H1 (cell line): Measurements from ENCODE around the gene GOLGA6C. TPM values are rescaled to one million over a fixed set of nuclear protein-coding genes. Genes with fewer than 3 reads are reported as not detected.

Experiments
- CTCF ChIA-PET: fragments of 300-600 bp; sonication (Branson Sonifier 250); formaldehyde crosslinking; loops from one replicate; lab custom pipeline; 2021; ENCODE audit not compliant: partially characterized antibody; lab: Charles Lee
- POLR2A ChIA-PET: fragments of 300-600 bp; sonication (Branson Sonifier 250); formaldehyde crosslinking; loops from one replicate; lab custom pipeline; 2021; ENCODE audit warnings: inconsistent platforms; ENCODE audit not compliant: partially characterized antibody; lab: Charles Lee
- DNase-seq, 2 experiments: peaks; one replicate each; pipeline versions ENCODE4 v3.0.0 to v3.0.0-alpha.2; 2010 to 2022; ENCODE audit warnings: low spot score in 2 of 2, low read depth in 1 of 2, mixed read lengths in 1 of 2
- FAIRE-seq: peaks from 2 replicates; lab custom pipeline; 2011; peaks lifted over from hg19 to GRCh38; lab: Jason Lieb, UNC
- H2AFZ ChIP-seq: 2 replicates; pipeline ENCODE4 v1.8.1; 2012; ENCODE audit warnings: low read length, inconsistent platforms
- H2AK5ac ChIP-seq: 2 replicates; pipeline ENCODE4 v1.6.1; 2013; ENCODE audit warnings: low read depth, low read length
- H2BK120ac ChIP-seq: replicated peaks from 2 replicates; pipeline ENCODE3; 2013; ENCODE audit warnings: low read depth, low read length, inconsistent platforms
- H2BK12ac ChIP-seq: 2 replicates; pipeline ENCODE4 v1.6.1; 2013; ENCODE audit warnings: low read depth, low read length
- H2BK15ac ChIP-seq: 2 replicates; pipeline ENCODE4 v1.6.1; 2013; ENCODE audit warnings: low read length
- H2BK20ac ChIP-seq: 2 replicates; pipeline ENCODE4 v1.6.1; 2013; ENCODE audit warnings: low read length
- H2BK5ac ChIP-seq: 2 replicates; pipeline ENCODE4 v1.6.1; 2013; ENCODE audit warnings: low read depth, low read length
- H3K14ac ChIP-seq: 2 replicates; pipeline ENCODE4 v1.6.1; 2013; ENCODE audit warnings: inconsistent platforms; ENCODE audit not compliant: insufficient read length
- H3K18ac ChIP-seq: 2 replicates; pipeline ENCODE4 v1.6.1; 2013; ENCODE audit warnings: low read length; ENCODE audit errors: extremely low read depth
- H3K23ac ChIP-seq: 2 replicates; pipeline ENCODE4 v1.6.1; 2013; ENCODE audit warnings: inconsistent platforms; ENCODE audit not compliant: insufficient read length
- H3K23me2 ChIP-seq: 2 replicates; pipeline ENCODE4 v1.6.1; 2013; ENCODE audit warnings: low read depth, low read length
- H3K27ac ChIP-seq: 2 replicates; pipeline ENCODE4 v1.6.1; 2011; ENCODE audit warnings: low read depth, low read length, inconsistent platforms
- H3K27me3 ChIP-seq, 4 experiments: replicated peaks in 1 of 4; 1 replicate in 1 of 4; 2 replicates in 3 of 4; pipeline versions ENCODE4 v1.6.1 to v1.8.1; 2011 to 2013; ENCODE audit warnings: low read length in 3 of 4, mild to moderate bottlenecking in 3 of 4, inconsistent platforms in 2 of 4, mixed read lengths in 2 of 4, moderate library complexity in 1 of 4; ENCODE audit not compliant: control insufficient read depth in 3 of 4, insufficient read depth in 3 of 4; ENCODE audit errors: extremely low read depth in 1 of 4
- H3K36me3 ChIP-seq, 4 experiments: 2 replicates each; pipeline versions ENCODE4 v1.6.1 to v1.8.1; 2011 to 2013; ENCODE audit warnings: mild to moderate bottlenecking in 4 of 4, low read length in 3 of 4, moderate library complexity in 2 of 4, control low read depth in 1 of 4, inconsistent platforms in 1 of 4; ENCODE audit not compliant: insufficient read depth in 4 of 4, control insufficient read depth in 2 of 4
- H3K4ac ChIP-seq: replicated peaks from 2 replicates; pipeline ENCODE3; 2013; ENCODE audit warnings: low read length, low read depth, mixed read lengths, inconsistent platforms; ENCODE audit not compliant: insufficient read length
- H3K4me1 ChIP-seq, 4 experiments: replicated peaks in 1 of 4; 1 replicate in 1 of 4; 2 replicates in 3 of 4; pipeline versions ENCODE4 v1.6.1 to v1.8.1; 2011 to 2013; ENCODE audit warnings: low read length in 3 of 4, inconsistent platforms in 2 of 4, mixed read lengths in 1 of 4; ENCODE audit not compliant: insufficient read depth in 4 of 4, control insufficient read depth in 3 of 4
- H3K4me2 ChIP-seq, 2 experiments: 2 replicates each; pipeline versions ENCODE4 v1.6.1 to v1.8.1; 2011 to 2013; ENCODE audit warnings: low read depth in 2 of 2, low read length in 2 of 2, control low read depth in 1 of 2, inconsistent platforms in 1 of 2, mild to moderate bottlenecking in 1 of 2; ENCODE audit not compliant: insufficient read depth in 1 of 2
- H3K4me3 ChIP-seq, 4 experiments: fragments of 200-600, 300-600 bp in 1 of 4; sonication (generic), shearing (Covaris generic), sonication (Bioruptor Twin) in 1 of 4; 2 replicates each; pipeline versions ENCODE4 v1.5.1 to v1.8.1; 2011 to 2016; ENCODE audit warnings: low read length in 4 of 4, low read depth in 3 of 4, control low read depth in 2 of 4, inconsistent platforms in 2 of 4, mild to moderate bottlenecking in 2 of 4, mixed read lengths in 1 of 4, moderate library complexity in 1 of 4; ENCODE audit not compliant: insufficient read depth in 2 of 4; ENCODE audit errors: extremely low read depth in 1 of 4
- H3K56ac ChIP-seq: replicated peaks from 2 replicates; pipeline ENCODE3; 2013; ENCODE audit warnings: low read depth, mild to moderate bottlenecking, mixed read lengths, low read length, inconsistent platforms; ENCODE audit not compliant: insufficient read length
- H3K79me1 ChIP-seq: 2 replicates; pipeline ENCODE4 v1.6.1; 2013; ENCODE audit warnings: low read depth, low read length, control low read depth
- H3K79me2 ChIP-seq, 2 experiments: 2 replicates each; pipeline versions ENCODE4 v1.6.1 to v1.8.1; 2012 to 2013; ENCODE audit warnings: low read length in 2 of 2, mild to moderate bottlenecking in 2 of 2, inconsistent platforms in 1 of 2; ENCODE audit not compliant: insufficient read depth in 2 of 2, control insufficient read depth in 1 of 2
- H3K9ac ChIP-seq, 4 experiments: replicated peaks in 1 of 4; 1 replicate in 1 of 4; 2 replicates in 3 of 4; pipeline versions ENCODE4 v1.6.1 to v1.8.1; 2011 to 2013; ENCODE audit warnings: low read depth in 3 of 4, low read length in 3 of 4, control low read depth in 2 of 4, mild to moderate bottlenecking in 2 of 4, moderate library complexity in 2 of 4, inconsistent platforms in 1 of 4; ENCODE audit errors: extremely low read depth in 1 of 4
- H3K9me3 ChIP-seq, 2 experiments: 2 replicates each; pipeline versions ENCODE4 v1.6.1 to v1.8.1; 2012 to 2013; ENCODE audit warnings: mild to moderate bottlenecking in 2 of 2, moderate library complexity in 2 of 2, control low read depth in 1 of 2, inconsistent platforms in 1 of 2, low read depth in 1 of 2, low read length in 1 of 2, mixed read lengths in 1 of 2; ENCODE audit not compliant: insufficient read depth in 2 of 2
- H4K20me1 ChIP-seq, 2 experiments: replicated peaks in 1 of 2; 2 replicates each; pipeline versions ENCODE3 to v1.8.1; 2011 to 2013; ENCODE audit warnings: inconsistent platforms in 2 of 2, low read length in 2 of 2, mild to moderate bottlenecking in 1 of 2; ENCODE audit not compliant: insufficient read depth in 2 of 2, control insufficient read depth in 1 of 2
- H4K5ac ChIP-seq: 2 replicates; pipeline ENCODE4 v1.6.1; 2013; ENCODE audit warnings: low read length, low read depth, mixed read lengths, inconsistent platforms; ENCODE audit not compliant: insufficient read length
- H4K8ac ChIP-seq: 2 replicates; pipeline ENCODE4 v1.8.0; 2013; ENCODE audit warnings: mild to moderate bottlenecking, moderate library complexity, low read length, inconsistent platforms; ENCODE audit not compliant: insufficient read depth; ENCODE audit errors: extremely low read depth
- H4K91ac ChIP-seq: replicated peaks from 2 replicates; pipeline ENCODE3; 2013; ENCODE audit warnings: low read length, mixed read lengths, inconsistent platforms; ENCODE audit not compliant: insufficient read length
- CBX5 ChIP-seq: fragments of 300-800, 300-1000 bp; sonication (generic); IDR thresholded peaks from 2 replicates; pipeline ENCODE4 v1.7.1; 2016; ENCODE audit warnings: antibody characterized with exemption, low read length, low read depth
- KDM4A ChIP-seq: IDR thresholded peaks from one replicate; pipeline ENCODE4 v1.7.1; 2012; ENCODE audit warnings: low read depth, mild to moderate bottlenecking, moderate library complexity, low read length, inconsistent platforms; ENCODE audit not compliant: severe bottlenecking
- WGBS, 2 experiments: shearing (Covaris generic) in 1 of 2; methylation state at CpG; one replicate each; pipeline versions ENCODE4 v1.1.6 to v1.1.7; 2013 to 2015; ENCODE audit warnings: low lambda C conversion rate in 2 of 2, mixed read lengths in 2 of 2, inconsistent platforms in 1 of 2, low coverage in 1 of 2, missing lambda C conversion rate in 1 of 2; ENCODE audit not compliant: insufficient replicate concordance in 2 of 2, insufficient coverage in 1 of 2, insufficient read length in 1 of 2; ENCODE audit errors: extremely low coverage in 1 of 2, missing lambda C conversion rate in 1 of 2; 5-methylcytosine and 5-hydroxymethylcytosine counted together
- polyA plus RNA-seq, 7 experiments: library from polyadenylated mRNA; depleted of rRNA in 3 of 7; stranded (reverse) in 5 of 7; unstranded in 2 of 7; fragments of >200 nt in 5 of 7; fragments of 200-250 nt in 2 of 7; gene quantifications; 1 replicate in 5 of 7; 2 replicates in 1 of 7; 4 replicates in 1 of 7; pipeline versions ENCODE4 v1.2.1 to v1.2.3, GENCODE V29; 2011 to 2013; ENCODE audit warnings: missing spikeins in 2 of 7, mixed read lengths in 2 of 7
- total RNA-seq: library from RNA; stranded (reverse); fragmentation: NEBNext Ultra II Directional; extraction: Animal tissue kit (Norgen Biotek cat#: 25700); gene quantifications from 2 replicates; pipeline ENCODE4 v1.2.1, GENCODE V29; 2021

The GOLGA6C gene
- total and polyA plus RNA-seq, 2 of the 8 experiments (the other 6 are each of a cell fraction or from before 2014, with no cell fraction given) = 0.14 to 0.35 TPM

GRCh38 chr15:75208501-75209288 is 49.4 kb upstream of the GOLGA6C start:
- Histone ChIP-seq H3K9me3 (no peaks in the 10 kb centered on the region), H2BK15ac (no peak overlapping the region), H2AFZ (no peak overlapping the region), H3K4me1 (peaks cover 0 to 12% (median 2%) of the 10 kb centered on the region in 4 experiments; a peak in 5 of 7 replicates), H4K91ac (no peak overlapping the region), H3K4ac (no peak overlapping the region), H4K5ac (no peak overlapping the region), H3K23ac (no peak overlapping the region), H2BK120ac (no peak overlapping the region), H3K56ac (no peak overlapping the region), H3K18ac (no peak overlapping the region), H3K36me3 (peaks cover 27 to 49% (median 33%) of the 10 kb centered on the region in 4 experiments; a peak in 7 of 8 replicates), H3K23me2 (no peaks in the 10 kb centered on the region), H4K20me1 (peaks cover 56 to 66% of the 10 kb centered on the region in 2 experiments), H3K79me2 (peaks cover 9 to 60% of the 10 kb centered on the region in 2 experiments; a peak in 3 of 4 replicates), H3K4me3 (no peak overlapping the region), H2BK20ac (no peak overlapping the region), H3K27ac (no peak overlapping the region; the same call in 1 of the 2 replicates), H3K4me2 (no peak overlapping the region), H3K27me3 (no peaks in the 10 kb centered on the region), H3K9ac (no peak overlapping the region), H3K79me1 (peaks cover 10% of the 10 kb centered on the region), H3K14ac (no peak overlapping the region), H2BK5ac (no peak overlapping the region), H2BK12ac (no peak overlapping the region), H2AK5ac (no peak overlapping the region), H4K8ac (no peak overlapping the region)
- FAIRE-seq (no peak), DNase-seq (no peak)
- POLR2A ChIA-PET = interaction anchor here (0.7 to 1.7 kb wide), 5 partner anchors 10 to 160 kb away, joined by 3 to 6 read pairs (median 3); no protein-coding TSS in a partner anchor
- CTCF ChIA-PET = interaction anchor here (0.6 to 7.6 kb wide), 16 partner anchors 11 to 355 kb away, joined by 3 to 97 read pairs (median 4); partner anchors contain the start of gene SCAMP5
- 90% methylated on average over 30 of the region's 32 CpGs; no CpG with 5 or more reads in 1 of the 2 experiments for whole genome bisulfite sequencing, 2 experiments
- no peak for TF ChIP-seq KDM4A
- no peak for TF ChIP-seq CBX5
